K562 (cell line): ENCODE measurements around the gene PEX7. TPM values are rescaled to one million over a fixed set of nuclear protein-coding genes. Genes with fewer than 3 reads are reported as not detected.

ENCODE experiments used
- CAMTA2 ChIP-seq: fragments of 250-450 bp; sonication (Bioruptor Pico); conservative IDR thresholded peaks from 2 replicates; pipeline ENCODE4 v1.5.1; 2022
- CEBPB ChIP-seq: fragments of 450-650 bp; IDR thresholded peaks from 2 replicates; pipeline ENCODE4 v1.6.1; 2016; ENCODE audit warnings: missing genetic modification characterization, missing compliant biosample characterization
- CXXC5 ChIP-seq: fragments of 250-450 bp; sonication (Bioruptor Pico); IDR thresholded peaks from 2 replicates; pipeline ENCODE4 v1.8.0; 2022; ENCODE audit warnings: inconsistent platforms, mild to moderate bottlenecking, moderate library complexity
- ETV1 ChIP-seq: fragments of 450-650 bp; conservative IDR thresholded peaks from 2 replicates; pipeline ENCODE4 v1.6.1; 2016; ENCODE audit warnings: missing genetic modification characterization, control low read depth, low read depth, missing compliant biosample characterization
- HDAC1 ChIP-seq, 2 experiments: fragments of 450-650 bp; IDR thresholded peaks; 2 replicates each; pipeline ENCODE4 v1.6.1; 2016 to 2017; ENCODE audit warnings: inconsistent platforms in 1 of 2, mild to moderate bottlenecking in 1 of 2, moderate library complexity in 1 of 2
- NFE2 ChIP-seq: IDR thresholded peaks from 2 replicates; pipeline ENCODE4 v1.6.1; 2014; ENCODE audit warnings: antibody characterized with exemption, low read depth
- RCOR1 ChIP-seq, 2 experiments: IDR thresholded peaks; 2 replicates each; pipeline ENCODE4 v1.6.1; 2012; ENCODE audit warnings: low read depth in 2 of 2, low read length in 2 of 2, borderline replicate concordance in 1 of 2, improper control_type of control experiment in 1 of 2
- ZNF121 ChIP-seq: sonication (generic); formaldehyde crosslinking; conservative IDR thresholded peaks from 2 replicates; pipeline ENCODE4 v1.8.0; 2022; ENCODE audit warnings: missing genetic modification reagents
- ZNF140 ChIP-seq: fragments of 250-450 bp; sonication (Bioruptor Pico); IDR thresholded peaks from 2 replicates; pipeline ENCODE4 v1.8.0; 2021; ENCODE audit warnings: moderate library complexity, mild to moderate bottlenecking, inconsistent platforms
- ZNF212 ChIP-seq: fragments of 450-650 bp; formaldehyde crosslinking; IDR thresholded peaks from 2 replicates; pipeline ENCODE4 v1.4.0; 2020; ENCODE audit warnings: mild to moderate bottlenecking
- ZNF263 ChIP-seq: sonication (generic); formaldehyde crosslinking; IDR thresholded peaks from 2 replicates; pipeline ENCODE4 v1.8.0; 2022; ENCODE audit warnings: mild to moderate bottlenecking, missing genetic modification reagents, borderline replicate concordance
- polyA plus RNA-seq, 8 experiments: library from polyadenylated mRNA; depleted of rRNA in 4 of 8; stranded (reverse) in 5 of 8; unstranded in 3 of 8; fragments of >200 nt; fragmentation: Nextera tagmentation in 2 of 8; fragmentation: Illumina TruSeq in 1 of 8; extraction: Ambion mirVana in 2 of 8; extraction: Trizol in 1 of 8; gene quantifications; 2 replicates each; pipeline versions ENCODE4 v1.2.1 to v1.2.3, GENCODE V29; 2011 to 2014; ENCODE audit warnings: inconsistent platforms in 1 of 8, missing spikeins in 1 of 8
- total RNA-seq, 7 experiments: library from RNA; depleted of rRNA in 6 of 7; stranded (reverse); fragments of >200 nt in 6 of 7; fragmentation: Illumina TruSeq in 2 of 7; extraction: Trizol in 2 of 7; gene quantifications; 2 replicates each; pipeline versions ENCODE4 v1.2.1 to v1.2.3, GENCODE V29; 2011 to 2021; ENCODE audit warnings: low replicate concordance in 1 of 7
- TF ChIP-seq, protein P1 (sequence below), 2 experiments: fragments of 450-650 bp; IDR thresholded peaks; 2 replicates each; pipeline ENCODE4 v1.6.1; 2016
- TF ChIP-seq, protein P2 (sequence below): fragments of 450-650 bp; formaldehyde crosslinking; IDR thresholded peaks from 2 replicates; pipeline ENCODE4 v1.4.0; 2020; ENCODE audit warnings: mild to moderate bottlenecking, moderate library complexity
- TF ChIP-seq, protein P3 (sequence below): fragments of 450-650 bp; IDR thresholded peaks from 2 replicates; pipeline ENCODE4 v1.6.1; 2016; ENCODE audit warnings: missing biosample characterization, missing genetic modification characterization
- TF ChIP-seq, protein P4 (sequence below): fragments of 200-400 bp; formaldehyde crosslinking; IDR thresholded peaks from 2 replicates; pipeline ENCODE4 v1.6.1; 2017; ENCODE audit warnings: mild to moderate bottlenecking, low read depth, low read length, moderate library complexity
- TF ChIP-seq, protein P5 (sequence below): fragments of 450-650 bp; IDR thresholded peaks from 2 replicates; pipeline ENCODE4 v1.6.1; 2016; ENCODE audit warnings: borderline replicate concordance
- TF ChIP-seq, protein P6 (sequence below): sonication (generic); formaldehyde crosslinking; IDR thresholded peaks from 2 replicates; pipeline ENCODE4 v1.8.1; 2023; ENCODE audit warnings: mild to moderate bottlenecking, missing genetic modification reagents, moderate library complexity

Gene PEX7
- total and polyA plus RNA-seq, 9 of the 15 experiments (the other 6 are each of a cell fraction or from before 2014, with no cell fraction given), result 1.6 to 12.9 (median 9.1) TPM

DNA sequence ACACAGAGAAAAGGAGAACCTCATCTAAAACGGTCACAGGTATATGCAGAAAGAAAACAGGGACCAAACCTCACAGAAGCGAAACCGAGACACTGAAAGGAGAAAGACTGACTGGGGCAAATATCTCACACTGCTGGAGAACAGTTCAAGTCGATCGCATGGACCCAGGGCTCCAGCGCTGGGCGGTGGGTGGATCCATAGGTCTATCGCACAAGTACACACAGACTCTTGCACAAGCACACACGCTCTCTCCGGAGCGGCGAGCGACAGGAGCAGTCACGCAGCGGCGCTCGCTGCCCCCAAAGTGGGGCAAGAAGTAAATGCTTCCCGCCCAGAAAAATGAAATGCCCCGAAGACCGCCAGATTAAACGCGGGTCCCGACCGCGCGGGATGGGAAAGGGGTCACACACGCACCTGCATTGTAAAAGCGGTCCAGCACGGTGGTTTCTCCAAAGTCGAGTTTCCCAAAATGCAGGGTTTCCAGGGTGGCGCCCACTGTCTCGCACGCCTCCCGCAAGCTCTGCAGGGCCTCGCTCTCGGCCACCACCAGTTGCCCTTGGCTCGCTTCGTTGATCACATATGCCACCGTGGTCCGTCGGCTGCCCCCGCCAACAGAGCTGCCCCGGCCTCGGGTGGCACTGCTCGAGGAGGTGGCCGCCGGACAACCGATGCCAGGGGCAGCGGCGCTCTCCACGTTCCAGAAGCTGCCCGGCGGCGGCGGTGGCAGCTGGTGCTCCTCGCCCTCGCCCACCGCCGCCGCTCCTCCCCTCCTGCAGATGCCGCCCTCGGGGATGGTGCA, 30.9 kb upstream of the PEX7 start (continued):
- TF ChIP-seq, protein P1, sequence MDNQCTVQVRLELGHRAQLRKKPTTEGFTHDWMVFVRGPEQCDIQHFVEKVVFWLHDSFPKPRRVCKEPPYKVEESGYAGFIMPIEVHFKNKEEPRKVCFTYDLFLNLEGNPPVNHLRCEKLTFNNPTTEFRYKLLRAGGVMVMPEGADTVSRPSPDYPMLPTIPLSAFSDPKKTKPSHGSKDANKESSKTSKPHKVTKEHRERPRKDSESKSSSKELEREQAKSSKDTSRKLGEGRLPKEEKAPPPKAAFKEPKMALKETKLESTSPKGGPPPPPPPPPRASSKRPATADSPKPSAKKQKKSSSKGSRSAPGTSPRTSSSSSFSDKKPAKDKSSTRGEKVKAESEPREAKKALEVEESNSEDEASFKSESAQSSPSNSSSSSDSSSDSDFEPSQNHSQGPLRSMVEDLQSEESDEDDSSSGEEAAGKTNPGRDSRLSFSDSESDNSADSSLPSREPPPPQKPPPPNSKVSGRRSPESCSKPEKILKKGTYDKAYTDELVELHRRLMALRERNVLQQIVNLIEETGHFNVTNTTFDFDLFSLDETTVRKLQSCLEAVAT (IDR thresholded peaks at IDR 0.05), result 0 out of 4 replicates have a peak, but pooled peaks have one; percentile 22 to 37
- TF ChIP-seq ZNF121 (no peak), NFE2 (no peak), ZNF212 (CRISPR knock-in tag) (no peak), ZNF140 (no peak), RCOR1 (IDR thresholded peaks at IDR 0.05; ENCODE audit: borderline replicate concordance in 1 of 2, low read depth in 2 of 2, low read length in 2 of 2) (peak in 1 of 2 experiments; percentile 18; a peak in 1 of 4 replicates), CXXC5 (CRISPR knock-in tag) (peak; percentile 61), CAMTA2 (CRISPR knock-in tag) (0 out of 2 replicates have a peak, but pooled peaks have one; percentile 59), ZNF263 (CRISPR knock-in tag) (peak; percentile 72), HDAC1 (IDR thresholded peaks at IDR 0.05) (0 out of 4 replicates have a peak, but pooled peaks of 1 of the 2 experiments have one; percentile 53), CEBPB (tag) (peak; percentile 95), ETV1 (tag) (no peak)
- TF ChIP-seq, protein P2, sequence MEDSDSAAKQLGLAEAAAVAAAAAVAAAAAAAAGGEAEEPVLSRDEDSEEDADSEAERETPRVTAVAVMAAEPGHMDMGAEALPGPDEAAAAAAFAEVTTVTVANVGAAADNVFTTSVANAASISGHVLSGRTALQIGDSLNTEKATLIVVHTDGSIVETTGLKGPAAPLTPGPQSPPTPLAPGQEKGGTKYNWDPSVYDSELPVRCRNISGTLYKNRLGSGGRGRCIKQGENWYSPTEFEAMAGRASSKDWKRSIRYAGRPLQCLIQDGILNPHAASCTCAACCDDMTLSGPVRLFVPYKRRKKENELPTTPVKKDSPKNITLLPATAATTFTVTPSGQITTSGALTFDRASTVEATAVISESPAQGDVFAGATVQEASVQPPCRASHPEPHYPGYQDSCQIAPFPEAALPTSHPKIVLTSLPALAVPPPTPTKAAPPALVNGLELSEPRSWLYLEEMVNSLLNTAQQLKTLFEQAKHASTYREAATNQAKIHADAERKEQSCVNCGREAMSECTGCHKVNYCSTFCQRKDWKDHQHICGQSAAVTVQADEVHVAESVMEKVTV (CRISPR knock-in tag), result peak; percentile 2; the same call in 1 of the 2 replicates
- TF ChIP-seq, protein P3, sequence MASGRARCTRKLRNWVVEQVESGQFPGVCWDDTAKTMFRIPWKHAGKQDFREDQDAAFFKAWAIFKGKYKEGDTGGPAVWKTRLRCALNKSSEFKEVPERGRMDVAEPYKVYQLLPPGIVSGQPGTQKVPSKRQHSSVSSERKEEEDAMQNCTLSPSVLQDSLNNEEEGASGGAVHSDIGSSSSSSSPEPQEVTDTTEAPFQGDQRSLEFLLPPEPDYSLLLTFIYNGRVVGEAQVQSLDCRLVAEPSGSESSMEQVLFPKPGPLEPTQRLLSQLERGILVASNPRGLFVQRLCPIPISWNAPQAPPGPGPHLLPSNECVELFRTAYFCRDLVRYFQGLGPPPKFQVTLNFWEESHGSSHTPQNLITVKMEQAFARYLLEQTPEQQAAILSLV (tag), result 0 out of 2 replicates have a peak, but pooled peaks have one; percentile 26
- TF ChIP-seq, protein P4, sequence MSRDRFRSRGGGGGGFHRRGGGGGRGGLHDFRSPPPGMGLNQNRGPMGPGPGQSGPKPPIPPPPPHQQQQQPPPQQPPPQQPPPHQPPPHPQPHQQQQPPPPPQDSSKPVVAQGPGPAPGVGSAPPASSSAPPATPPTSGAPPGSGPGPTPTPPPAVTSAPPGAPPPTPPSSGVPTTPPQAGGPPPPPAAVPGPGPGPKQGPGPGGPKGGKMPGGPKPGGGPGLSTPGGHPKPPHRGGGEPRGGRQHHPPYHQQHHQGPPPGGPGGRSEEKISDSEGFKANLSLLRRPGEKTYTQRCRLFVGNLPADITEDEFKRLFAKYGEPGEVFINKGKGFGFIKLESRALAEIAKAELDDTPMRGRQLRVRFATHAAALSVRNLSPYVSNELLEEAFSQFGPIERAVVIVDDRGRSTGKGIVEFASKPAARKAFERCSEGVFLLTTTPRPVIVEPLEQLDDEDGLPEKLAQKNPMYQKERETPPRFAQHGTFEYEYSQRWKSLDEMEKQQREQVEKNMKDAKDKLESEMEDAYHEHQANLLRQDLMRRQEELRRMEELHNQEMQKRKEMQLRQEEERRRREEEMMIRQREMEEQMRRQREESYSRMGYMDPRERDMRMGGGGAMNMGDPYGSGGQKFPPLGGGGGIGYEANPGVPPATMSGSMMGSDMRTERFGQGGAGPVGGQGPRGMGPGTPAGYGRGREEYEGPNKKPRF, result no peak
- TF ChIP-seq, protein P5, sequence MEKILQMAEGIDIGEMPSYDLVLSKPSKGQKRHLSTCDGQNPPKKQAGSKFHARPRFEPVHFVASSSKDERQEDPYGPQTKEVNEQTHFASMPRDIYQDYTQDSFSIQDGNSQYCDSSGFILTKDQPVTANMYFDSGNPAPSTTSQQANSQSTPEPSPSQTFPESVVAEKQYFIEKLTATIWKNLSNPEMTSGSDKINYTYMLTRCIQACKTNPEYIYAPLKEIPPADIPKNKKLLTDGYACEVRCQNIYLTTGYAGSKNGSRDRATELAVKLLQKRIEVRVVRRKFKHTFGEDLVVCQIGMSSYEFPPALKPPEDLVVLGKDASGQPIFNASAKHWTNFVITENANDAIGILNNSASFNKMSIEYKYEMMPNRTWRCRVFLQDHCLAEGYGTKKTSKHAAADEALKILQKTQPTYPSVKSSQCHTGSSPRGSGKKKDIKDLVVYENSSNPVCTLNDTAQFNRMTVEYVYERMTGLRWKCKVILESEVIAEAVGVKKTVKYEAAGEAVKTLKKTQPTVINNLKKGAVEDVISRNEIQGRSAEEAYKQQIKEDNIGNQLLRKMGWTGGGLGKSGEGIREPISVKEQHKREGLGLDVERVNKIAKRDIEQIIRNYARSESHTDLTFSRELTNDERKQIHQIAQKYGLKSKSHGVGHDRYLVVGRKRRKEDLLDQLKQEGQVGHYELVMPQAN, result peak; percentile 37; the same call in 1 of the 2 replicates
- TF ChIP-seq, protein P6, sequence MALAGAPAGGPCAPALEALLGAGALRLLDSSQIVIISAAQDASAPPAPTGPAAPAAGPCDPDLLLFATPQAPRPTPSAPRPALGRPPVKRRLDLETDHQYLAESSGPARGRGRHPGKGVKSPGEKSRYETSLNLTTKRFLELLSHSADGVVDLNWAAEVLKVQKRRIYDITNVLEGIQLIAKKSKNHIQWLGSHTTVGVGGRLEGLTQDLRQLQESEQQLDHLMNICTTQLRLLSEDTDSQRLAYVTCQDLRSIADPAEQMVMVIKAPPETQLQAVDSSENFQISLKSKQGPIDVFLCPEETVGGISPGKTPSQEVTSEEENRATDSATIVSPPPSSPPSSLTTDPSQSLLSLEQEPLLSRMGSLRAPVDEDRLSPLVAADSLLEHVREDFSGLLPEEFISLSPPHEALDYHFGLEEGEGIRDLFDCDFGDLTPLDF, result peak; percentile 63; the same call in 1 of the 2 replicates
